GM18907 (cell line): ENCODE measurements around the gene RPS16.

Source experiments
- ATAC-seq: cut with Tn5 transposase; IDR thresholded peaks from one replicate; pipeline ENCODE4 v1.9.1; 2021; ENCODE audit warnings: mild to moderate bottlenecking, moderate library complexity; ENCODE audit not compliant: unreplicated experiment

The RPS16 gene

GRCh38 chr19:39449116-39449797, 13.5 kb upstream of the RPS16 start:
- ATAC-seq, result no peak

DNA sequence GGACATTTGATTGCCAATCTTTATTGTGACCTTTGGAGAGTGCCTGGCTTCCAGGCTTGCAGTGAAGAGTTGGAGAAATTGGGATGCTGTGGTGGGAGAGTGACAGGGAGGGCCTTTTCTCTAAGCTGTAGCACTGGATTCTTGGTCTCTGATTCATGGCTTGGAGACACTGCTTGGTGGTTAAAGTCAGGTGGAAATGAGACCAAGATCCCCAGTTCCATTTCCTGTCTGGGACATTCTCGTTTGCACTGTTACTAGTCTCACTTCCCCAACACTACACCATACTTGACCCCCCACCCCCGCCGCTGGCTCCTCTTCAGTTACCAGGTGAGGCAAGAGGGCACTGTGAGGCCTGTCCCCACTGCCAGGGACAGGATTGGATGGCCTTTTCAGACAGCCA, 12.5 kb upstream of the RPS16 start:
- no peak for ATAC-seq

DNA sequence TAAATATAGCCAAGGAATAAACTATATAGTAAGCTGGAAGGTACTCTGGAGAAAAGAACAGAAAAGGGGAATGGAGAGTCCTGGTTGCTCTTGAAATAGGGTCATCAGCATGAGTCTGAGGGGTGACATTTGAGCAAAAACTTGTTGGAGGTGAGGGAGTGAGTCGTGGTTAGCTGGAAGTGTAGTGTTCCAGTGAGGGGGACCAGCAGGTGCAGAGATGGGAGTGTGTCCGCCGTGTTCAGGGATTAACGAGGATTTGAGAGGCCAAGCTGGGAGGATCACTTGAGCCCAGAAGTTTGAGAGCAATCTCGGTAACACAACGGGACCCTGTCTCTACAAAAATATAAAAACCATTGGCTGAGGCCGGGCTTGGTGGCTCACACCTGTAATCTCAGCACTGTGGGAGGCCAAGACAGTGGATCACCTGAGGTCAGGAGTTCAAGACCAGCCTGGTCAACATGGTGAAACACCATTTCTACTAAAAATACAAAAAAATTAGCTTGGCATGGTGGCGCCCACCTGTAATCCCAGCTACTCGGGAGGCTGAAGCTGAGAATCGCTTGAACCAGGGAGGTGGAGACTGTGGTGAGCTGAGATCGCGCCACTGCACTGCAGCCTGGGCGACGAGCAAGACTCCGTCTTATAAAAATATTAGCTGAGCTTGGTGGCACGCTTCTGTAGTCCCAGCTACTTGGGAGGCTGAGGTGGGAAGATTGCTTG, 10.8 kb upstream of the RPS16 start:
- ATAC-seq, result no peak

- ATAC-seq, result peak; percentile 84
Measured at GRCh38 chr19:39445196-39446111, 9.7 kb upstream of the RPS16 start, which contains the start of gene SUPT5H. TSS of gene SUPT5H (plus strand) at chr19:39445582. CDS start at chr19:39445891, 309 bp downstream.

GRCh38 chr19:39444598-39445195, 8.9 kb upstream of the RPS16 start:
- ATAC-seq, result no peak

DNA sequence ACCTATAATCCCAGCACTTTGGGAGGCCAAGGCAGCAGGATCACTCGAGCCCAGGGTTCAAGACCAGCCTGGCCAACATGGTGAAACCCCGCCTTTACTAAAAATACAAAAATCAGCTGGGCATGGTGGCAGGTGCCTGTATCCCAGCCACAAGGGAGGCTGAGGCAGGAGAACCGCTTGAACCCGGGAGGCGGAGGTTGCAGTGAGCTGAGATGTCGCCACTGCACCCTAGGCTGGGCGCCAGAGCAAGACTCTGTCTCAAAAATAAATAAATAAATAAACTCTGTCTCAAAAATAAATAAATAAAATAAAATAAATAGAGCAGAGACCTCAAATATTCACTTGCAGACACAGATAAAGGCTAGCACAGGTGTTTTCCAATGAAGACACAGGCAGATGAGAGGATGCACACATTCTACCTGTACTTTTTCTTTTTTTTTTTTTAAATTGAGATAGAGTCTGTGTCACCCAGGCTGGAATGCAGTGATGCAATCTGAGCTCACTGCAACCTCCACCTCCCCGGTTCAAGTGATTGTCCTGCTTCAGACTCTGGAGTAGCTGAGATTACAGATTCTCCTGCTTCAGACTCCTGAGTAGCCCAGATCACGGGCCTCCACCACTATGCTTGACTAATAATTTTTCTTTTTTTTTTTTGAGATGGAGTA, 2.7 kb upstream of the RPS16 start:
- ATAC-seq, result no peak

GRCh38 chr19:39436350-39436716, 584 bp upstream of the RPS16 start:
- ATAC-seq, result no peak

- ATAC-seq, result no peak
Measured at GRCh38 chr19:39434123-39435076, 1.3 kb downstream of the RPS16 start.

GRCh38 chr19:39433480-39434079, 2.2 kb downstream of the RPS16 start:
- no peak for ATAC-seq

GRCh38 chr19:39432677-39433025, 3.1 kb downstream of the RPS16 start:
- no peak for ATAC-seq

DNA sequence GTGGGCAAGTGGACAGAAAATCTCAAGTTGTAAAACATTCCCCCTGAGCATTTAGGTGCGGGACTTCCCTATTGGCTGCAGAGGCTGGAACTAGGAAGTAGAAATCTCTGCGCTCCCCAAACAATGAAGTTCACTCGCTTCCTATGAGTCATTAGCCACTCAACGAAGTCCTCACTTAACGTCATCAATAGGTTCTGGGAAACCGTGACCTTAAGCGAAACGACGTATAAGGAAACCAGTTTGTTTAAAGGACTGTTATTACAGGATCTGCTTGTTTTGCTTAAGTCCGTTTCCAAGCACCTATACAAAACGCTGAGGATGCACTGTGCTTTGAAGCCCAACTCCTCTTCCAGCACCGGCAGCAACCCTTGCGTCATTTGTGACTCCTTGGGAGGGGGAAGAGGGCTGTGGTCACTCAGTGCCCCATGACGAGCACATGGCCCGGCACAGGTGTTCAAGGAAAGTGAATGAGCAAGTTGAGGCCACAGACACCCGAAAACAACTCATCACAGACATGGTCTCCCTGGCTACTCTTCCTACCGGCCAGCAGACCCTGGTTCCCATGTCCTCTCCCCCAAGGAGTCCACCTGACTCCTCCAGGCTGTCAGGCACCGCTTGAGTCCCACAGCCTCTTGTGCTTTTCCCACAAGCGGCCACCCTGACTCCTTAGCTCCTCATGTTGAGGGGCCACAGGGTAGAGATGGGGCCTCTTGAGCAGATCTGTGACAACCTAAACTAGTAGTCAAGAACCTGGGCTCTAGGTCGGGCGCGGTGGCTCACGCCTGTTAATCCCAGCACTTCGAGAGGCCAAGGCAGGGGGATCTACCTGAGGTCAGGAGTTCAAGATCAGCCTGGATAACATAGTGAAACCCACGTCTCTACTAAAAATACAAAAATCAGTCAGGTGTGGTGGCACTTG, 4.8 kb downstream of the RPS16 start:
- no peak for ATAC-seq

DNA sequence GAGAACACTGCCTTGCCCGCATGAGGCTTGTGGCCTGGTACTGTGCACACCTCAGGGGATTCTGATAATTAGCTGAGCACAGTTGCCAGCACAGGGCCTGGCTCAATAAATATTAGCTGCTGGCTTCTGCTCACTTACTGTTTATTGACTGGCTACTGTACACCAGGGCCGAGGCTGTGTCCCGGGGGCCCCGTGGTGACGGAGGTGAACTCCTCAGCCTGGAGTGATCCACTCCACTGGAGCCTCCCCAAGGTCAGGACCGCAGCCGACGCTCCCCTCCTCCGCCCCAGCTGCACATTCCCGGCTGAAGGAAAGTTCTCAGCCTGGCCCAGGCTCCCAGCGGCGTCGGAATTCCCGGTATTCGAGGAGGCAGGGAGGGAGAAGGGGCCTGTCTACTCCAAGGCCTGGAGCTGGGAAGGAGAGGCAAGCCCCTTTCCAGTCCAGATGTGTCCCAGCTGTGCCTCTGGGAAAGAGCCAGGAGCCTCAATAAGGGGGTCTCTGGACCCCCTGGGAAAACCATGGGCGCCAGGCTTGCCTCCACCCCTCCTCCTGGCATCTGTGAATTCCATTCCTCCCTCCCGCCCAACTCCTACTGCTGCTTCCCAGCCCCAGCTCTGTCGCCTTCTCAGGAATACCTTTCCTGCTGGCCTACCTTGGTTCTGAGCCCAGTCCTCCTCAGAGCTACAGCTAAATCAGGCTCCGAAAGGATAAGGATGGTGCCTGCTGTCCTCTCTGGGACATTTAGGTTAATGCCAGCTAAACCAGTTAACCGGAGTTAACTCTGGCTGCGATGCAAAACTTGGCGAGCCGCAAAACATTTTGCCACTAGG, 7.3 kb downstream of the RPS16 start:
- ATAC-seq, result no peak

DNA sequence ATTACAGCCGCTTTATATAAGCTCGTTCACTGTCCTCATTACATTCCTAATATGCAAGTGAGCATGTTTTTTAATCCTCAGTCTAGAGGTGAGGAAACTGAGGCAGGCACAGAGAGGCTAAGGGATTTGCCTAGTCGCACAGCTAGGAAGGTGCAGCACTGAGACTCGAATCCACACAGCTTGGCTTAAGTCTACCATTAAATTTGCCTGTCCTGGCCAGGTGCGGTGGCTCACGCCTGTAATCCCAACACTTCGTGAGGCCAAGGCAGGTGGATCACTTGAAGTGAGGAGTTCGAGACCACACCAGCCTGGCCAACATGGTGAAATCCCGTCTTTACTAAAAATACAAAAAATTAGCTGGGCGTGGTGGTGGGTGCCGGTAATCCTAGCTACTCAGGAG, 8.0 kb downstream of the RPS16 start:
- no peak for ATAC-seq

DNA sequence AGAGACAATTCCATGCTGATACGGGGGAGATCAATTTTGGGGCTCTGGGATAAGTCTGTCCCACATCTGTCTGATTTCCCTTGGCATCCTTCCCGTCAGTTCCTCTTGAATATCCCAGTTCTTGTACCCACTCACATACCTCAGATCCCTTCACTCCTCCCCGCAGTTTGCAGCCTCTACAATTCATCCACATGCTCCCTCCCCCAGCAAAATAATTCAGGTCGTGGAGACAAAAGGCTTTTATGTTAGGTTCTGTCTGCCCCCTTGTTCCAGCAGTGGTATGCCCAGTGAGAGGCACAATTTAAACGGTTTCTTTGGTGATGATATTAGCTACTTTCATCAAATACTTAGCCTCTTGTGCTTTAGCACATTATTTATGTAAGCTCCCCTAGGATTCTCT, 9.6 kb downstream of the RPS16 start:
- ATAC-seq, result no peak

- ATAC-seq, result no peak
Measured at GRCh38 chr19:39425744-39426143, 10.0 kb downstream of the RPS16 start.

DNA sequence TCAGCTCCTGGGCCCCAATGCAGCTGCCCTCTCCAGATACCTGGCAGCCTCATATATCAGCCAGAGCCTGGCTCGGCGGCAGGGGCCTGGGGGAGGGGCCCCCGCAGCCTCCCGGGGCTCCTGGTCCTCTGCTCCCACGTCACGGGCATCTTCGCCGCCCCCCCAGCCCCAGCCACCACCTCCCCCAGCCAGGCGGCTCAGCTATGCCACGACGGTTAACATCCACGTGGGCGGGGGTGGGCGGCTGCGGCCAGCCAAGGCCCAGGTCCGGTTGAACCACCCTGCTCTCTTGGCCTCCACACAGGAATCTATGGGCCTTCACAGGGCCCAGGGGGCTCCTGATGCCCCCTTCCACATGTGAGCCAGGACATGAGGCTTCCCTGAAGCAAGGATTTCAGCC, 10.8 kb downstream of the RPS16 start:
- ATAC-seq, result no peak
